HG02610 (cell line): ENCODE measurements around the gene ZDHHC6.
A peak's percentile ranks its signal among the peaks of the same experiment; 100 is the strongest.
"Not testable (repeated sequence)": the region's sequence is repeated elsewhere in the genome, so short reads cannot be mapped to it uniquely, and the experiment has no call there.

Experiments used
- ATAC-seq: cut with Tn5 transposase; IDR thresholded peaks from one replicate; pipeline ENCODE4 v1.9.1; 2021; ENCODE audit warnings: mild to moderate bottlenecking, moderate library complexity; ENCODE audit not compliant: unreplicated experiment

The ZDHHC6 gene

DNA sequence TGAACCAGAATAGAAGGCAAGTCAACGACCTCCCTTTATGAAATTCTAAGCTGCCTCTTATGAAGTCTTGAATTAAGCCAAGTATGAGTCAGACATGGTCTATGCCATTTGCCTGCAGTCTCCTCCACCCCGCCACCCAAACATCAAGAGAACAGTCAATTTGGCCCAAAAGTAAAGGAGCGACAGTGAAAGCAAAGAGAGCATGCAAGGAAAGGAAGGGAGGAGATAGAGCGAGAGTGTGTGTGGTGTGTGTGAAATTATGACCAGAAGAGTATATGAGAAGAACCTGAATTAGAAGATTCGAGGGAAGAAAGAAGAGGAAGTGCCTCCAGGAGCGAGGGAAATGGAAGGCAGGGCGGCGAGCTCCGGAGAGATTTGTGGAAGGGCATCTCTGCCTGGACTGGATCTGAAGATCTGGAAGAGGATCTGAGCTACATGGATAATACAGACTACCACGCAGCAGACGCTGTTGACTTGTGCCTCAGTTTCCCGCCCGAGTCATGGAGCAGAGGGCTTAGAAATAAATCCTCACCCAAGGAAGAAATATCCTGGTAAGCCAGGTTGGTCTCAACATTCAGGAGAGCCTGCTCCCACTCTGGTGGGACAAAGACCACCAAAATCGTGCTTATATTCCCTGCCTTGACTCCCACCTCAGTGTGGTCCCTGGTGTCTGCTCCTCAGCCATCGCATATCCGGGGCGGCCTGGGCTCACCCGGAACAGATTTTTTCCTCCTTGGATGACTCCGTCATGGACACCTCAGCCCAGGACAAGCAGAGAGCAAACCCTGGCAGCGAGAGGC lies 459 bp downstream of the ZDHHC6 start:
- peak; percentile 34 for ATAC-seq

DNA sequence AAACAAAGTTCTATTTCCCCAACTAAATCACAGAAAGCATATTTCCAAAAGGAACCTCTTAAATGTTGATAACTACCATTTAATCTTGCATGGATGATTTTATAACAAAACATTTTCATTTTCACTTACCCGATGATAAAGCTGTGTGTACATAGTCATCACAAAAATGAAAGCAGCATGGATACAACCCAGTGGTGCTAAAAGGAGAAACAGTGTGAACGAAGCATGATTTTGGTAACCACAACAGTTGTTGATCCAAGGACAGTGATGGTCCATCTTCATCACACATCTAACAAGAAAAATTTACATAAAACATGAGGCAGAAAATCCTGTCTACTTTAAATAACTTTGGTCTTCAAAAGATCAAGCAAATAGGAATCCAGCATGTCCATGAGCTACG lies 4.7 kb downstream of the ZDHHC6 start:
- ATAC-seq: peak; percentile 58

DNA sequence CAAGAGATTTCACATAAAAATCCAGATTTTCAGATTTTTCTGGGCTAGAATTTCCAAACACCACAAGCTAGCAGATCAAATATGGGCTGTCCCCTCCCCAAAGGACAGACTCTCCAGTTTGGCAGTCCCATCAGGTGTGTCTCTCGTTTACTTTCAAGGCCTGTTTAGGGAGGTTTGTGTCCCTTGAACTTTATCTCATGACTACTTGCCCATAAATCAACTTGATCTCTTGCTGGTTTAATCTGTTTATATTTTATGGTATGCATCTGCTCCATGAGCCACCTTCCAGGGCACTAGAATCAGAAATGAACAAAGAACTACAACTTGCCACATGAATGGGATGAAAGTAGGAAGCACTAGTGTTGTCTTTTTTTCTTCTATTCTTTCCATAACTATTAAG lies 5.2 kb downstream of the ZDHHC6 start:
- ATAC-seq: no peak

DNA sequence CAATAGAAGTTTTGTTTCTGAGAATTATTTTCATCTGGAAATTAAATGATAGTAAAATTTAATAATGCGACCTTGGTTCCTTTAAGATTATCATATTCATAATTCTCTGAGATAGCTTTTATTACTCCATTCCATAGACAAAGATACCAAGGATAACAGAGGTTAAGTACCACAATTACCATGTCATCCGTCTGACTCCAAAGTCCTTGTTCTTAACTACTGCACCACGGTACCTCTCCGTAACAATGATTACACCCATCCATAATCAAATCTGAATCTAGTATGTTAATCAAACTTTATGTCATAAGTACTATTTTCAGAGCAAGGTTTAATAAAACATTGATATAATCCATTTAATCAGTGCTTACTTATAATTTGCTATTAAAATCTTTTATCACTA lies 8.4 kb downstream of the ZDHHC6 start:
- ATAC-seq: no peak

DNA sequence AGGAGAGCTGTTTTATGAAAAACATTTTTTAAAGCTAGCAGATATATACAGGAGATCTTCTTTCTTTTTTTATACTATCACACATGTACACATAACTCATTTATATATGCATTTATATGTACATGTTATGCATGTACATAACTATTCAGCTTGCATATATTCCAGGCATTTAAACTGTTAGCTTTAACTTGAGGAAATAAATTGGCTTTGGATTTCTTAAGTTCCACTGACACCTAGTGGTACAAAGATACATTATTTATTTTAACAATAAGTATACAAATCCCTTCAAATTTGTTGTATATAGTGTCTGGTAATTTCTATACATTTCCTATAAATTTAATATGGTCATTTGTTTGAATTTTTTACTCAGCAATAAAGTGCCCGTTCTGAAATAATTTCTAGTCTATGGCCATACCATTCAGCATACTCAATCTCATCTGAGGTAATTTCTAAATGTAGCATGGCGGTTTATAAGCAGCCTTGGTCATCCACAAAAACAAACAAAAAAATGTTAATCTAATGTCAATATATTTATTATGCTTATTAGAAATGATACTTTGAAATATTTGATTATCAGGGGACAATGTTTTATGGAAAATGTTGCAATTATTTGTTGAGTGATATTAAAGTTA lies 11.6 kb downstream of the ZDHHC6 start:
- ATAC-seq: no peak

DNA sequence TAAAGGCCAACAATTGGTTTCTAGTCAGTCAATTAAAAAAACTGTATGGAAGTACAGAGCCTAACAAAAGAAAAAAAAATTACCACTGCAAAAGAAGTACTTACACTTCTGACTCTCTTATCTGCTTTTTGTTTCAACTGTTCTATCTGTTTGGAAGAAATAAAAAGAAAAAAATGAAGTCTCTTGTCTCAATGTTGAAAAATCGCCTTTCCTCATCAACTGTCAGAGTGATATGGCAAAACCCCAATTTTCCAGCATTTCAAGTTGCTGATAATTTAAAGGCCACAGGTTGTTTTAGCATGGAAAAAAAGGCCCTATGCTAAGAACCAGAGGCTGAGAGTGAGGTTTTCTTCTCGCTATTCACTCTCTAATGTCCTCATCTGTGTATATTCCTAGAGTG lies 13.6 kb downstream of the ZDHHC6 start:
- no peak for ATAC-seq

DNA sequence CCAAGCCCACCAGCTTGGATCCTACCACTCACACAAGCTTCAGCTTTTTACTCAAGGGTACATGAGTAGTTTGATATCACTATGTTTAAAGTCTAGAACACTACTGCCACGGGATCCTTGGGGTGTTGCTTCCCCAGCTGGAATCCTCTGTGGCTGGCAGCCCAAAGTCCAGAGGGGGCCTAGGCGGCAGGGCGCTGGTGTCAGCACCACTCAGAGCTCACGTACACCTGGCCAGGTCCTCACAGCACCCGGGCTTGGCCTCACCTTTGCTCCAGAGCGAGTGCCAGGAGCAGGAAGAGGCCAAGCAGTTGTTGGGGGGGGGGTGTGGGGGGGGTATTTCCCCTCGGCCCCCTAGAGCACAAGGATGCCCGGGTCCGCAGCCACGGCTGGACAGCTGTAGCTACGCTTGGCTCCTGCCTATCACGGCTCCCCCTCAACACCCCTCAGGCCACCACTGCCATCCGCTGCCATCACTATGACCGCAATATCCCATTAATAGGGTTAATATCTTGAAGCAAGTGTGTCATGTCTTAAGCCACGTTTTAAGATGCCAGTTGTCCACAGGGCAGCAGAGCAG lies 17.0 kb downstream of the ZDHHC6 start:
- no peak for ATAC-seq

DNA sequence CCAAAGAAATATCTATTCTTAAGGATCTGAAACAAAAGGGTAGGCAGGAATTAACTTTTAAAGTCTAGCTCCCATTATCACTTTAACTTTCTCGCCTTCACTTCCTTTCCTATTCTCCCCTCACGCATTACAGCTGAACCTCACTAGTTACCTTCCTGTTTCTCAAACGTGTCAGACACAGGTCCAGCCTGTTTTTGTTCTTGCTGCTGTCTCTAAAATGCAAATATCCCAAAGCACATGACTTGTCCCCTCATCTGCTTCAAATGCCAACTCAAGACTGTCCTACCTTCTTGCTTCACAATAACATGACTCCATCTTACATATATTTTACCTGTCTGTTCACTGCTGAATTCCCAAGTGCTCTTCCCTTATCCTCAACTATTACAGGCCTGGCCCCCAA lies 17.6 kb downstream of the ZDHHC6 start:
- peak; percentile 47 for ATAC-seq

DNA sequence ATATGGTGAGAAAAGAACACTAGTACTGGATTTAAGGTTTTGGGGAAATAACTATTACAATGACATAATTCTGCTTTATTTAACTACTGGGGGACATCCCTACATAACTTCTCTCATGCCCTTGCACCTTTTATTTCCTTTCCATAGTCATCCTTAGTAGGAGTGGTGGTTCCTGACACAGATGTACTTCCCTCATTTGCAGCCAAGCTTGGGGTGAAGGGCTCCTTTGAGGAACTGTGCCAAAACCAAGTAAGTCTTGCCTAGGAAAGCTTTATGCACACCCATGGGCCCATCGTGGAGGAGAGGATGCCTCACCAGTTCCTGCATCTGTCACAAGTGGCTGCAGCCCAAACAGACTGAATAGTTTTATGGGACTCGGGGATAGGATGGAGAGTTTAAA lies 20.6 kb downstream of the ZDHHC6 start:
- no peak for ATAC-seq

DNA sequence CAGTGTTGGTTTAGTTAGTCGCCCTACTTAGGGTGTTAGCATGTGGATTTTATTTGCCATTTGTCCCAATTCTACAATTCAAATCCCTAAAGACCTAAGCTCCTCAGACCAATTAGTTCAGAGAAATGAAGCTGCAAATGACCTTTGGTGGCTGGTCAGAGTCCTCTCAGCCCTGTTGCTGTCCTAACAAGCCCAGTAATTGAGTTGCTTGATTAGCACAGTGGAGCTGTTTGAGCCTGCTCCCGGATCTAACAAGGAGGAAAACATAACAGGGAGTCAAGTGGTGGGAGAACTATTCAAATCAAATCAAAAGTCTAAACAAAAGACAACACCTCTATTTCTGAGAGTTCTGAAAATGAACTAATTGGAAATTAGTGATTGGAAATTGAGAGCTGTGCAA lies 22.1 kb downstream of the ZDHHC6 start:
- no peak for ATAC-seq

DNA sequence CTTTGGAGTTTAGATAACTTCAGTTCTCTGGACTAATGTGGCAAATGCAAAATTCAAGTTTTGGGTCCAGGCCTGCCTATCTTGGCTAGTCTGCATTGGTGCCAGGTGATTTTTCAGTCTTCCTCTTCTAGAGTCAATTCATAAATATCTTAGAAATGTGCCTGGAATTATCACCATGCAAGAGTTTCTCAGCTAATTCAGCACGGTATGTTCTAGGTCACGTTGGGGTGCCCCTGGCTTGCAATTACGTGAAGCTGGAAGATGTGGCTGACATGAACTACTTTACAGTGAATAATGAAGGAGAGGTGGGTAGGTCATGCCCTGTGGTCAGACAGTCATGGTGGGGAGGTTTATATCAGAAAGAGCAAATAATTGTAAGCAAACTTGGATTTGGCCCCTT lies 25.0 kb downstream of the ZDHHC6 start:
- no peak for ATAC-seq

DNA sequence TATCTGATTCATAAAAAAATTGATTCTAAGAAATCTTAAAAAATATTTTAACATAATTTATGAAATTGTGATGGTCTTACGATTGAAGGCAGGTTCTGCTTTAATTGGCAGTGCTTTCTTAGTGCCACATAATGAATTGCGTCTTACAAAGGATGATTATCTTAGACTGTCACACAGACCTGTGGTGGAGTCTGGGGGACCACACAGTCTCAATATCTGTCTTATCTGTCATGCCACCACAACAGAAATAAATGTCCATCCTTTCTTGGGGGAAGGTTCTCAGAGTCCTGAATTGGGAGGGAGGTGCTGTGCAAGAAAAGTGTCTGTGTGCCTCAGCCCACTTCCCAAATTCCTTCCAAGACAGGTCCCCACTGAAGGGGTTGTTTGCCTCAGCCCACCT lies 34.0 kb downstream of the ZDHHC6 start:
- no peak for ATAC-seq

DNA sequence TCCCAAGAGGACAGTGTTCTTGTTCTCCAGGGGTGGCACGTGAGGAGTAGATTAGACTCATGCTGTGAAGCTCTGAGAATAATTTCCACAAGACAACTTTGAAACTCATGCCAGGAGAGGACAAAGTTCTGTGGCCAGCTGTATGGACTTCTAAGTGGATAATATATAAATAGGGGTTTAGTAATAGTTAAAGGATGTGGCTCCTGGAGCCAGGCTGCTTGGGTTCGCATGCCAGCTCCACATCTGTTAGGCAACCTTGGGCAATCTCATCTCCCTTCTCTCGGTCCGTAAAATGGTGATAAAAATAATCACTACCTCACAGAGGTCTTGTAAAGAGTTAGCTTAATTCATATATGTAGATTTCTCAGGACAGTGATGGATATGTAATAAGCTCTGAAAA lies 37.0 kb downstream of the ZDHHC6 start:
- ATAC-seq: no peak

DNA sequence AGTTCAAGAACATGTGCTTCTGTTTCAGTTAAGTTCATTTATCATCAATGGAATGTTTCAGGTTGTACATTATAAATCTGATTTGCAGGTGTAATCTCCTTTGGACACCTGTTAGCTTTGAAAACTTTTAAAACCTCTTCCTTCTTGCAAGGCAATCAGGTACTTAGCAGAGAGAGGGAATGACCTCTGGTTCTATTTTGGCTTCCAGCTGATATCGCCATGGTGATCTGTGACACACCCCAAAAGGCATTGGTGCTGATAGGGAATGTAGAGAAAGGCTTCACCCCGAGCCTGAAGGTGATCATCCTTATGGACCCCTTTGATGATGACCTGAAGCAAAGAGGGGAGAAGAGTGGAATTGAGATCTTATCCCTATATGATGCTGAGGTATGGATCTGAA lies 37.4 kb downstream of the ZDHHC6 start:
- no peak for ATAC-seq

DNA sequence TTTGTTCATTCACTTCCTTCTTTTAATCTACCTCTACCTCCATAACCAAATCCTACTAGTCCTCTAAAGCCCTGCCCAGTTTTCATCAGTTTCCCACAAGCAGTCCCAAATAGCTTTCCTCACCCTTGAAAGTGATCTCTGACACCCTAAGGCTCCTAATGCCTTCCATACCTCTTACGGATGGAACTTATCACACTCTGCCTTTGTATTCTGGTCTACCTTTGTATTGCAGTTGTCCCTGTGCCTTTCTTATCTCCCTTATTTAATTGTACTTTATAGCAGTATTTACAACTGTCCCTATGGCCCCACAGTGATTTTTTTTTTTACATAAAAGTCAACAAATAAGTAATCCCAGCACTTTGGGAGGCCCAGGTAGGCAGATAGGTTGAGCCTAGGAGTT lies 39.0 kb downstream of the ZDHHC6 start:
- ATAC-seq: no peak

DNA sequence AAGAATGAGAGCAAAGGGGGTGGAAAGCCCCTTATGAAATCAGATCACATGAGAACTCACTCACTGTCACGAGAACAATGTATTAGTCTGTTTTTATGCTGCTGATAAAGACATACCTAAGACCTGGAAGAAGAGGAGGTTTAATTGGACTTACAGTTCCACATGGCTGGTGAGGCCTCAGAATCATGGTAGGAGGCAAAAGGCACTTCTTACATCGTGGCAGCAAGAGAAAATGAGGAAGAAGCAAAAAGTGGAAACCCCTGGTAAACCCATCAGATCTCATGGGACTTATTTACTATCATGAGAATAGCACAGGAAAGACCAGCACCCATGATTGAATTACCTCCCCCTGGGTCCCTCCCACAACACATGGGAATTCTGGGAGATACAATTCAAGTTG lies 39.9 kb downstream of the ZDHHC6 start:
- ATAC-seq: not testable (repeated sequence)

DNA sequence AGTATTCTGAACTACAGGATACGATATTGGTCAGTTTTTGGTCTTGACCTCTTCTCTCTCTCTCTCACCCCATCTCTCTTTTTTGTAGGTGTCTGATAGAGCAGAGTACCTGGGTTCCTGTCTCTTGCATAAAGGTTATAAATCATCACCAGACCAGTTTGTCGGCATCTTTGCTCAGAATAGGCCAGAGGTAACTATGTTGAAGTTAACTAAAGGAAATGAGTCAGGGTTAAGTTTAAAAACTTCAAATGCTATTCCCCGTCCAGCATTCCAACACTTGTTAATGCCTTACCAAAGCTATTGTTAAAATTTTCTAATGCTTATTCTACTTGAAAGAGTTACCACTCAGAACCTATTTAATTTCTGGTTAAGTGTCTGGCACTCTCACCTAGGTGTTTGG lies 42.1 kb downstream of the ZDHHC6 start:
- ATAC-seq: no peak

DNA sequence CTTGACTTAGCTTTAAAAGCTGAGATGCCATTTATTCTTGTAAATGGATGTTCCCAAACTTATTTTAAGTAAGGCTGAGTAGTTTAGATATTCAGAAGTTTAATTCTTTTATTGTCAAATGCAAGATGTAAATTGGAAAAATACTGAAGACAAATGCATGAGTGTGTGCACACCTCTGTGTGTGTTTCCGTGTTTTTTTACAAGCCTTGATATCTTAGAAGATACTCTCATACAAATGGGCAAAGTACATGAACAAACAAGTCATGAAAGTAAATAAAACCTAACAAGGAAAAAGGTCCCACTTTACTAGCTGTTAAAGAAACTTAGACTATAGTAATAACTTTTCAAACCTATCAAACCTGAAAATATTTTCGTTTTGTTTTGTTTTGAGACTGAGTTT lies 43.8 kb downstream of the ZDHHC6 start:
- ATAC-seq: no peak

DNA sequence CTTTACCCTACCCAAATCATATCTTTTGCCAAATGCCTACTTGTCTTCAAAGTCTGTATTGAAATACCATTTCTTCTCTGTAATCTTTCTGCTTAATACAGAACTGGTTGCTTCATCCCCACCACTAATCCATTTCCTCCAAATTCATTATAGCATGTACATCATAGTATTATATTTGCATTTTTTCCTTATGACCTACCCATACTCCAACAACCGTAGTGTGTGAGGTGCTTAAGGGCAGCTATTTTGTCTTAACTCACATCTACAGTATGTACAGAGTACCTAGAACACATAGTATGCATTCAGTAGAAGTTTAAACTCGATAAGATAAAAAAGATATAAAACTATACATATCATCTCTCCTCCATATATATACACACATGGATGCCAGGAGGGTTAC lies 49.1 kb downstream of the ZDHHC6 start:
- no peak for ATAC-seq

DNA sequence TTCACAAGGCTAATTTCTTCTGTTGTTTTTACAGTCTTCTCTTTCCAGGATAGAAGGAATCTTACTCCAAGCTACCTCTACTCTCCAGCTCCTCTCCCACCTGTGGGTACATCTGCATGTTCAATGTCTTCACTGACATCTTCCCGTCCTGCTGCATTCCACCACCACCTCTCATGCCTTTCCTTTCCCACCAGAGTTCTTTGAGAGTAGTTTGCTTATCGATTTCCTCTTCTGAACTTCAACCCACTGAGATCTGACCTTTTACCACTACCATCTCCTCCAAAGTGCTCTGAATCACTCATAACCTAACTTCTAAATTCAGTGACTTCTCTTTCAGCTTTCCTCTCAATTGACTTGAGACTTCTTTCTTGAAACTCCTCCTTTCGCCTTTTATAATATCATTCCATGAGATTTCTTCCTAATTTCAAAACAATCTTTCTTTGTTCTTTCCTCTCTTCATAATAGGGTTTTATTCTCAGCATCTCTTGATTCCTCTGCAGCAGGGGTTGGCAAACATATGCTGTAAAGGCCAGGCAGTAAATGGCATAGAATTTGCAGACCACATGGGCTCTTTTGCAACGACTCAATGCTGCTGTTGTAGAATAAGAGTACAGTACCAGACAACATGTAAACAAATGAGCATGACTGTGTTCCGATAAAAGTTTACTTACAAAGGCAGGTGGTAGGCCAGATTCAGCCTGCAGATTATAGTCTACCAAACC lies 50.7 kb downstream of the ZDHHC6 start:
- no peak for ATAC-seq

DNA sequence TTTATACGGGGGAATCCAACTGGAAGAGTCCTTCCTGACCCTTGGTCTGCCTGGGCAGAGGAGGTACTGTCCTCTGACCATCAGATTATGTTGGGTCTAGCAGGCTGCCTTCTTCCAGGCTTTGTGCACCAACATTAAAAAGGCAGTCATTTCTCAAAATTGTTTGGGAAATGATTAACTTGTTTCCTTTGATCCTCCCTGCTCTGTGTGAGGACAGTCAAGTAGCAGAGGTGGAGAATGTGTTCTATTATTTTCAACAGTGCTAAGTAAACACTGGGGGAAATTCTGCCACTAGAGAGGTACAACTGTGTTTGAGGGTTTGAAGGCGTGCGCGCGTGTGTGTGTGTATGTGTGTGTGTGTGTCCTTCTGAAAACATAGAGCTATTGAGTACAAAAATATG lies 52.2 kb downstream of the ZDHHC6 start:
- no peak for ATAC-seq

DNA sequence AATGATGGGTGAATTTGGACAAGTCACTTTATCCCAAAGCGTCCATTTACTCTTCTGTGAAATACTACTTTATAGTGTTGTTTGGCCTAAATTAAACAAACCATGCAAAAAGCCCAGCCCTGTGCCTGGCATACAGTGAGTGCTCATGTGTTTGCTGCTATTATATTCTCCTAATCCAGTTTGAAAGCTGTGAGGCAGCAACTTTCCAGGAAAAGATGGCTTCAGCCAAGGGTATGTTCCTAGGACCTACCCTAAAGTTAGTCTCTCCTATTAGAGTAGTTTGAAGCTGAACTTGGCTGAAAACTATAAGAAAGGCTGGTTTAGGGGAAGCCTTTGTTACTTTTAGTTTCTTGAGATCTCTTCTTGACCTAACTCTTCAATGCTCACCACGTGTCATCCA lies 52.9 kb downstream of the ZDHHC6 start:
- no peak for ATAC-seq
